GM23338 (cell line): ENCODE measurements around the gene TENM3. TPM values are rescaled to one million over a fixed set of nuclear protein-coding genes. Genes with fewer than 3 reads are reported as not detected.

Source experiments
- ATAC-seq: fragments of 200-7000 bp; cut with Tn5 transposase; 3 replicates; pipeline ENCODE4 v1.9.1; 2020
- DNase-seq: peaks from one replicate; pipeline ENCODE4 v3.0.0-alpha.2; 2015; ENCODE audit warnings: low spot score
- H2AFZ ChIP-seq: fragments of 200-600 bp; sonication (generic); 2 replicates; pipeline ENCODE4 v1.8.0; 2016; ENCODE audit warnings: antibody characterized with exemption, mild to moderate bottlenecking, moderate library complexity
- H3F3A ChIP-seq: fragments of 200-600 bp; sonication (generic); replicated peaks from 2 replicates; pipeline ENCODE4 v1.8.0; 2017; ENCODE audit warnings: antibody characterized with exemption, mixed run types, low read depth
- H3K27ac ChIP-seq: fragments of 200-600 bp; sonication (generic); 2 replicates; pipeline ENCODE4 v1.6.1; 2016; ENCODE audit warnings: low read depth
- H3K27me3 ChIP-seq: fragments of 200-600 bp; sonication (generic); 2 replicates; pipeline ENCODE4 v1.8.0; 2016; ENCODE audit warnings: mild to moderate bottlenecking, mixed run types, moderate library complexity; ENCODE audit not compliant: insufficient read depth
- H3K36me3 ChIP-seq: fragments of 200-600 bp; sonication (generic); 2 replicates; pipeline ENCODE4 v1.8.0; 2016; ENCODE audit warnings: mild to moderate bottlenecking; ENCODE audit not compliant: insufficient read depth
- H3K4me1 ChIP-seq: fragments of 200-600 bp; sonication (generic); 2 replicates; pipeline ENCODE4 v1.8.0; 2016; ENCODE audit warnings: mild to moderate bottlenecking, moderate library complexity; ENCODE audit not compliant: insufficient read depth
- H3K4me2 ChIP-seq: fragments of 200-600 bp; sonication (generic); 2 replicates; pipeline ENCODE4 v1.7.1; 2017; ENCODE audit warnings: mixed run types
- H3K4me3 ChIP-seq: fragments of 200-600 bp; sonication (generic); 2 replicates; pipeline ENCODE4 v1.6.1; 2016; ENCODE audit warnings: mixed run types
- H3K79me2 ChIP-seq: fragments of 200-600 bp; sonication (generic); replicated peaks from 2 replicates; pipeline ENCODE4 v1.8.0; 2017; ENCODE audit warnings: mild to moderate bottlenecking; ENCODE audit not compliant: insufficient read depth
- H3K9me2 ChIP-seq: fragments of 200-600 bp; sonication (generic); 2 replicates; pipeline ENCODE4 v1.8.0; 2017; ENCODE audit not compliant: insufficient read depth
- H4K20me1 ChIP-seq: fragments of 200-600 bp; sonication (generic); replicated peaks from 2 replicates; pipeline ENCODE4 v1.8.0; 2017; ENCODE audit warnings: mild to moderate bottlenecking; ENCODE audit not compliant: insufficient read depth
- H3K27ac Mint-ChIP-seq: 2 replicates; pipeline ENCODE4 v1.8.0; 2020; ENCODE audit warnings: inconsistent platforms, mild to moderate bottlenecking, moderate library complexity, mixed read lengths
- H3K27me3 Mint-ChIP-seq: 3 replicates; pipeline ENCODE4 v1.8.0; 2022; ENCODE audit warnings: low read depth, mild to moderate bottlenecking, moderate library complexity, mixed read lengths, inconsistent platforms; ENCODE audit not compliant: insufficient read depth, poor library complexity
- H3K36me3 Mint-ChIP-seq: 3 replicates; pipeline ENCODE4 v1.8.0; 2021; ENCODE audit warnings: low read depth, mild to moderate bottlenecking, inconsistent platforms, moderate library complexity, mixed read lengths
- H3K4me1 Mint-ChIP-seq: 3 replicates; pipeline ENCODE4 v1.8.0; 2020; ENCODE audit warnings: mild to moderate bottlenecking, inconsistent platforms, mixed read lengths
- H3K4me3 Mint-ChIP-seq: 3 replicates; pipeline ENCODE4 v1.8.0; 2021; ENCODE audit warnings: moderate library complexity, mild to moderate bottlenecking, inconsistent platforms, mixed read lengths
- H3K9me3 Mint-ChIP-seq: 3 replicates; pipeline ENCODE4 v1.8.0; 2020; ENCODE audit warnings: moderate library complexity, mild to moderate bottlenecking, inconsistent platforms, mixed read lengths
- CTCF ChIP-seq, 2 experiments: fragments of 200-600 bp in 1 of 2; sonication (generic) in 1 of 2; conservative IDR thresholded peaks; 2 replicates each; pipeline versions ENCODE4 v1.5.1 to v1.6.1; 2016 to 2017; ENCODE audit warnings: antibody characterized with exemption in 2 of 2, low read depth in 2 of 2, mild to moderate bottlenecking in 2 of 2, moderate library complexity in 1 of 2
- EZH2 ChIP-seq: fragments of 200-600 bp; sonication (generic); IDR thresholded peaks from one replicate; pipeline ENCODE4 v1.8.0; 2017; ENCODE audit warnings: antibody characterized with exemption, mild to moderate bottlenecking, low read depth; ENCODE audit not compliant: unreplicated experiment
- JUNB ChIP-seq: IDR thresholded peaks from one replicate; pipeline ENCODE4 v1.6.1; 2016; ENCODE audit warnings: antibody characterized with exemption; ENCODE audit not compliant: unreplicated experiment
- POLR2AphosphoS5 ChIP-seq: IDR thresholded peaks from 2 replicates; pipeline ENCODE4 v1.6.1; 2016; ENCODE audit warnings: antibody characterized with exemption, low read depth
- REST ChIP-seq: IDR thresholded peaks from one replicate; pipeline ENCODE4 v1.6.1; 2018; ENCODE audit warnings: antibody characterized with exemption; ENCODE audit not compliant: unreplicated experiment
- ZNF462 ChIP-seq: fragments of 250-450 bp; sonication (Bioruptor Pico); IDR thresholded peaks from 2 replicates; pipeline ENCODE4 v1.5.0; 2020; ENCODE audit warnings: mild to moderate bottlenecking, moderate library complexity
- polyA plus RNA-seq: library from polyadenylated mRNA; unstranded; fragments of >200 nt; fragmentation: Nextera tagmentation; extraction: Ambion mirVana; gene quantifications from 2 replicates; pipeline ENCODE4 v1.2.1, GENCODE V29; 2016
- total RNA-seq: library from RNA; depleted of rRNA; stranded (reverse); fragments of >200 nt; shearing (Covaris generic); gene quantifications from 2 replicates; pipeline ENCODE4 v1.2.3, GENCODE V29; 2014

Gene TENM3
- total and polyA plus RNA-seq, 2 experiments from 2014 or later, result 22.2 to 128 TPM

- H3K27ac ChIP-seq, result no peak overlapping the region
- no peak overlapping the region for H2AFZ ChIP-seq
- no peaks in the 10 kb centered on the region for H3K36me3 ChIP-seq
- no peaks in the 10 kb centered on the region for H3K27me3 Mint-ChIP-seq
- no peaks in the 10 kb centered on the region; the same call in 1 of the 2 replicates for H3K9me2 ChIP-seq
- H3K4me3 Mint-ChIP-seq, result no peak overlapping the region
- H3K79me2 ChIP-seq, result no peaks in the 10 kb centered on the region
- no peak for DNase-seq
- H3K27ac Mint-ChIP-seq, result no peak overlapping the region
- no peaks in the 10 kb centered on the region for H3K27me3 ChIP-seq
- H3F3A ChIP-seq, result no peaks in the 10 kb centered on the region
- no peak overlapping the region for H3K4me2 ChIP-seq
- H4K20me1 ChIP-seq, result no peaks in the 10 kb centered on the region
- H3K4me3 ChIP-seq, result no peak overlapping the region
- peaks cover 10% of the 10 kb centered on the region for H3K4me1 Mint-ChIP-seq
- no peak for TF ChIP-seq POLR2AphosphoS5
- no peak for TF ChIP-seq EZH2
- no peak for TF ChIP-seq ZNF462 (CRISPR knock-in tag)
- TF ChIP-seq REST, result no peak
- no peak for TF ChIP-seq CTCF (conservative IDR thresholded peaks at IDR 0.05; ENCODE audit: low read depth in 2 of 2)
- TF ChIP-seq JUNB, result no peak
- H3K4me1 ChIP-seq, result no peaks in the 10 kb centered on the region
- ATAC-seq, result no peak
- no peaks in the 10 kb centered on the region for H3K36me3 Mint-ChIP-seq
- H3K9me3 Mint-ChIP-seq, result no peaks in the 10 kb centered on the region
These were observed 14.1 kb upstream of the TENM3 start for GRCh38 chr4:182228991-182229577.
